SK-N-SH treated with all-trans-retinoic acid at 6 μM for 48 hours (cell line): ENCODE measurements around the gene RAB8A.
"Not testable (repeated sequence)": the region's sequence is repeated elsewhere in the genome, so short reads cannot be mapped to it uniquely, and the experiment has no call there.

Source experiments
- ARNTL ChIP-seq: fragments of 450-650 bp; formaldehyde crosslinking; IDR thresholded peaks from 2 replicates; pipeline ENCODE4 v1.5.0; 2020; ENCODE audit warnings: low read depth, mild to moderate bottlenecking, moderate library complexity, borderline replicate concordance
- ZNF70 ChIP-seq: fragments of 450-650 bp; formaldehyde crosslinking; IDR thresholded peaks from 2 replicates; pipeline ENCODE4 v1.5.0; 2020; ENCODE audit warnings: mild to moderate bottlenecking, moderate library complexity
- ZNF8 ChIP-seq: fragments of 450-650 bp; formaldehyde crosslinking; IDR thresholded peaks from 2 replicates; pipeline ENCODE4 v1.5.0; 2020; ENCODE audit warnings: mild to moderate bottlenecking, moderate library complexity
- TF ChIP-seq, protein P1 (sequence below): fragments of 250-450 bp; sonication (Bioruptor Pico); IDR thresholded peaks from 2 replicates; pipeline ENCODE4 v1.8.0; 2020; ENCODE audit warnings: mild to moderate bottlenecking, moderate library complexity, borderline replicate concordance

DNA sequence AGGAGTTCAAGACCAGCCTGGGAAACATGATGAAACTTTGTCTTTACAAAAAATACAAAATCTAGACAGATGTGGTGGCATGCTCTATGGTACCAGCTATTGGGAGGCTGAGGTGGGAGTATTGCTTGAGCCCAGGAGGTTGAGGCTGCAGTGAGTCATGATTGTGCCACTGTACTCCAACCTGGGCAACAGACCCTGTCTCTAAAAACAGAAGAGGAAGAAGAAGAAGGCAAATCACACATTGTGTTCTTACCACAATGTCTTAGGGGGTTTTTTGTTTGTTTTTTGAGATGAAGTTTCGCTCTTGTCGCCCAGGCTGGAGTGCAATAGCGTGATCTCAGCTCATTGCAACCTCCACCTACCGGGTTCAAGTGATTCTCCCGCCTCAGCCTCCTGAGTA is 67.2 kb downstream of the RAB8A start:
- TF ChIP-seq, protein P1, sequence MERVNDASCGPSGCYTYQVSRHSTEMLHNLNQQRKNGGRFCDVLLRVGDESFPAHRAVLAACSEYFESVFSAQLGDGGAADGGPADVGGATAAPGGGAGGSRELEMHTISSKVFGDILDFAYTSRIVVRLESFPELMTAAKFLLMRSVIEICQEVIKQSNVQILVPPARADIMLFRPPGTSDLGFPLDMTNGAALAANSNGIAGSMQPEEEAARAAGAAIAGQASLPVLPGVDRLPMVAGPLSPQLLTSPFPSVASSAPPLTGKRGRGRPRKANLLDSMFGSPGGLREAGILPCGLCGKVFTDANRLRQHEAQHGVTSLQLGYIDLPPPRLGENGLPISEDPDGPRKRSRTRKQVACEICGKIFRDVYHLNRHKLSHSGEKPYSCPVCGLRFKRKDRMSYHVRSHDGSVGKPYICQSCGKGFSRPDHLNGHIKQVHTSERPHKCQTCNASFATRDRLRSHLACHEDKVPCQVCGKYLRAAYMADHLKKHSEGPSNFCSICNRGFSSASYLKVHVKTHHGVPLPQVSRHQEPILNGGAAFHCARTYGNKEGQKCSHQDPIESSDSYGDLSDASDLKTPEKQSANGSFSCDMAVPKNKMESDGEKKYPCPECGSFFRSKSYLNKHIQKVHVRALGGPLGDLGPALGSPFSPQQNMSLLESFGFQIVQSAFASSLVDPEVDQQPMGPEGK (CRISPR knock-in tag) = not testable (repeated sequence)
- not testable (repeated sequence) for TF ChIP-seq ZNF8, ARNTL, ZNF70 (CRISPR knock-in tag)
